Ovary (tissue), 3 donors: ENCODE data around the gene RPS2.

ENCODE experiments used
- POLR2A ChIP-seq: fragments of 450-650 bp; IDR thresholded peaks from one replicate; pipeline ENCODE4 v1.6.1; 2017; ENCODE audit warnings: antibody characterized with exemption, mild to moderate bottlenecking, moderate library complexity
- TF ChIP-seq, protein P1 (sequence below), 3 donors: fragments of 450-650 bp in 2 of 3; fragments of 200-600 bp in 1 of 3; IDR thresholded peaks; one replicate each; pipeline versions ENCODE4 v1.5.1 to v1.8.0; 2016 to 2022; ENCODE audit warnings: antibody characterized with exemption in 3 of 3, mild to moderate bottlenecking in 1 of 3
- donor health status: DM: no; HTN: no; CAD: no.

DNA sequence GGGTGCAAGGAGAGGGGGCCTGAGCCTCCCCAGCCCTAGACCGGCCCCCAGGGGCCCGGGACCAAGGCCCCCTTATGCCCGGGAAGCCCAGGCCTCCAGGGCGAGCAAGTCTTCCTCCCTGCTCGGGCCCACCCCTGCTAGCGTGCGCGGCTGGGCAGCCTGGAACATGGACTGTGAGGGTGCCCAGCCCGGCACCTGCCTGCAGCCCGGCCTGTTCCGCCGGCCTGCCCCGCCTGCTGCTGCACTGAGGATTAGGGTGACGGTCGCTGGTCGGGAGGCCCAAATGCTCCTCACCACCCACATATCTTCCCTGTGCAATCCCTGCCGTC, 52.4 kb downstream of the RPS2 start:
- no peak for TF ChIP-seq POLR2A
- TF ChIP-seq, protein P1, sequence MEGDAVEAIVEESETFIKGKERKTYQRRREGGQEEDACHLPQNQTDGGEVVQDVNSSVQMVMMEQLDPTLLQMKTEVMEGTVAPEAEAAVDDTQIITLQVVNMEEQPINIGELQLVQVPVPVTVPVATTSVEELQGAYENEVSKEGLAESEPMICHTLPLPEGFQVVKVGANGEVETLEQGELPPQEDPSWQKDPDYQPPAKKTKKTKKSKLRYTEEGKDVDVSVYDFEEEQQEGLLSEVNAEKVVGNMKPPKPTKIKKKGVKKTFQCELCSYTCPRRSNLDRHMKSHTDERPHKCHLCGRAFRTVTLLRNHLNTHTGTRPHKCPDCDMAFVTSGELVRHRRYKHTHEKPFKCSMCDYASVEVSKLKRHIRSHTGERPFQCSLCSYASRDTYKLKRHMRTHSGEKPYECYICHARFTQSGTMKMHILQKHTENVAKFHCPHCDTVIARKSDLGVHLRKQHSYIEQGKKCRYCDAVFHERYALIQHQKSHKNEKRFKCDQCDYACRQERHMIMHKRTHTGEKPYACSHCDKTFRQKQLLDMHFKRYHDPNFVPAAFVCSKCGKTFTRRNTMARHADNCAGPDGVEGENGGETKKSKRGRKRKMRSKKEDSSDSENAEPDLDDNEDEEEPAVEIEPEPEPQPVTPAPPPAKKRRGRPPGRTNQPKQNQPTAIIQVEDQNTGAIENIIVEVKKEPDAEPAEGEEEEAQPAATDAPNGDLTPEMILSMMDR (IDR thresholded peaks at IDR 0.05): no peak
